Neuronal stem cell (in vitro differentiated cells): ENCODE measurements around the gene RAB39B.
"Not testable (repeated sequence)": the region's sequence is repeated elsewhere in the genome, so short reads cannot be mapped to it uniquely, and the experiment has no call there.

Source experiments
- DNase-seq: peaks from one replicate; pipeline ENCODE4 v3.0.0-alpha.2; 2013; ENCODE audit warnings: low spot score
- H2AFZ ChIP-seq: one replicate; pipeline ENCODE4 v1.6.1; 2013; ENCODE audit warnings: mild to moderate bottlenecking, low read length, inconsistent platforms
- H2AK5ac ChIP-seq: 2 replicates; pipeline ENCODE4 v1.6.1; 2013; ENCODE audit warnings: low read depth, mild to moderate bottlenecking, inconsistent platforms, low read length, moderate library complexity, mixed read lengths
- H2BK120ac ChIP-seq: 2 replicates; pipeline ENCODE4 v1.6.1; 2013; ENCODE audit warnings: low read depth, mild to moderate bottlenecking, inconsistent platforms, low read length, moderate library complexity, mixed read lengths
- H2BK12ac ChIP-seq: one replicate; pipeline ENCODE4 v1.6.1; 2013; ENCODE audit warnings: low read length, inconsistent platforms
- H2BK15ac ChIP-seq: 2 replicates; pipeline ENCODE4 v1.6.1; 2013; ENCODE audit warnings: mild to moderate bottlenecking, low read length, inconsistent platforms, mixed read lengths
- H2BK5ac ChIP-seq: one replicate; pipeline ENCODE4 v1.6.1; 2013; ENCODE audit warnings: inconsistent platforms, mild to moderate bottlenecking, low read length, moderate library complexity
- H3K14ac ChIP-seq: one replicate; pipeline ENCODE4 v1.6.1; 2013; ENCODE audit warnings: low read length, inconsistent platforms
- H3K18ac ChIP-seq: 2 replicates; pipeline ENCODE4 v1.6.1; 2013; ENCODE audit warnings: low read length, inconsistent platforms
- H3K23ac ChIP-seq: 2 replicates; pipeline ENCODE4 v1.6.1; 2013; ENCODE audit warnings: low read depth, mild to moderate bottlenecking, mixed read lengths, low read length, inconsistent platforms; ENCODE audit not compliant: poor library complexity
- H3K27ac ChIP-seq: replicated peaks from 3 replicates; pipeline ENCODE4 v1.5.1; 2013; ENCODE audit warnings: low read length, inconsistent platforms
- H3K27me3 ChIP-seq, 3 experiments: 2 replicates each; pipeline ENCODE4 v1.6.1; 2013; ENCODE audit warnings: low read length in 3 of 3, mild to moderate bottlenecking in 2 of 3, inconsistent platforms in 1 of 3, low read depth in 1 of 3, mixed read lengths in 1 of 3, moderate library complexity in 1 of 3; ENCODE audit not compliant: control insufficient read depth in 3 of 3, insufficient read depth in 3 of 3
- H3K36me3 ChIP-seq, 2 donors: replicated peaks in 1 of 2; 2 replicates each; pipeline ENCODE4 v1.6.1; 2013; ENCODE audit warnings: low read length in 2 of 2; ENCODE audit not compliant: control insufficient read depth in 2 of 2, insufficient read depth in 2 of 2
- H3K4ac ChIP-seq: 2 replicates; pipeline ENCODE4 v1.6.1; 2013; ENCODE audit warnings: inconsistent platforms, mild to moderate bottlenecking, low read length, moderate library complexity
- H3K4me1 ChIP-seq, 2 donors: 1 replicate in 1 of 2; 2 replicates in 1 of 2; pipeline ENCODE4 v1.6.1; 2013; ENCODE audit warnings: low read length in 2 of 2, low read depth in 1 of 2; ENCODE audit not compliant: control insufficient read depth in 2 of 2, insufficient read depth in 1 of 2
- H3K4me2 ChIP-seq: one replicate; pipeline ENCODE4 v1.6.1; 2013; ENCODE audit warnings: mild to moderate bottlenecking, low read length, inconsistent platforms; ENCODE audit not compliant: insufficient read depth, poor library complexity, severe bottlenecking
- H3K4me3 ChIP-seq, 2 donors: 2 replicates each; pipeline ENCODE4 v1.5.1; 2013; ENCODE audit warnings: low read length in 2 of 2, mild to moderate bottlenecking in 2 of 2, inconsistent platforms in 1 of 2, moderate library complexity in 1 of 2
- H3K79me1 ChIP-seq: one replicate; pipeline ENCODE4 v1.6.1; 2013; ENCODE audit warnings: low read depth, mild to moderate bottlenecking, inconsistent platforms, low read length, moderate library complexity
- H3K9ac ChIP-seq: one replicate; pipeline ENCODE4 v1.6.1; 2013; ENCODE audit warnings: mild to moderate bottlenecking, low read depth, low read length, inconsistent platforms; ENCODE audit not compliant: poor library complexity
- H3K9me3 ChIP-seq, 2 donors: replicated peaks in 1 of 2; 2 replicates each; pipeline versions ENCODE3 to v1.6.1; 2013; ENCODE audit warnings: low read length in 2 of 2, mild to moderate bottlenecking in 2 of 2, inconsistent platforms in 1 of 2, low read depth in 1 of 2, mixed read lengths in 1 of 2, moderate library complexity in 1 of 2; ENCODE audit not compliant: control insufficient read depth in 2 of 2, insufficient read depth in 1 of 2
- H4K8ac ChIP-seq: one replicate; pipeline ENCODE4 v1.6.1; 2013; ENCODE audit warnings: low read depth, mild to moderate bottlenecking, inconsistent platforms, low read length, moderate library complexity
- H4K91ac ChIP-seq: one replicate; pipeline ENCODE4 v1.6.1; 2013; ENCODE audit warnings: low read length, low read depth, mild to moderate bottlenecking, inconsistent platforms; ENCODE audit not compliant: poor library complexity
- WGBS, 2 donors: extraction: QIAGEN DNeasy Blood & Tissue Kit; methylation state at CpG; one replicate each; pipeline ENCODE4 v1.1.7; 2013; ENCODE audit warnings: missing lambda C conversion rate in 2 of 2, mixed read lengths in 1 of 2; ENCODE audit not compliant: insufficient read length in 2 of 2, insufficient replicate concordance in 1 of 2; ENCODE audit errors: extremely low coverage in 2 of 2; 5-methylcytosine and 5-hydroxymethylcytosine counted together

Gene RAB39B

DNA sequence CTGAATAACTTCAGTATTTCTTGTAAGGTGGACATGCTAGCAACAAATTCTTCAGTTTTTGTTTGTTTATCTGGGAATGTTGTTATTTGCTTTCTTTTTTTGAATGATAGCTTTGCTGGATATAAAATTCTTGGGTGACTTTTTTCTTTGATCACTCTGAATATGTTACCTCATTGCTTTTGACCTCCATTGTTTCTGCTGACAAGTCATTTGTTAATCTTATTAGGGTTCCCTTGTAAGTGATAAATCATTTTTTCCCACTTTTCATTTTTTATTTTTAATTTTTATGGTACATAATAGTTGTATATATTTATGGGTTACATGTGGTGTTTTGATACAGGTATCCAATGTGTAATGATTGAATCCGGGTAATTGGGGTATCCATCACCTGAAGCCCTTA lies 6.7 kb upstream of the RAB39B start:
- H4K91ac ChIP-seq, result no peak overlapping the region
- no peaks in the 10 kb centered on the region for H3K36me3 ChIP-seq
- no peak overlapping the region for H3K14ac ChIP-seq
- no peak overlapping the region for H2AK5ac ChIP-seq
- no peak overlapping the region for H3K9ac ChIP-seq
- no peak overlapping the region for H3K18ac ChIP-seq
- H3K27ac ChIP-seq, result no peak overlapping the region
- no peaks in the 10 kb centered on the region for H3K4me1 ChIP-seq
- no peaks in the 10 kb centered on the region for H3K79me1 ChIP-seq
- H2BK5ac ChIP-seq, result no peak overlapping the region
- no peak for DNase-seq
- no peak overlapping the region for H3K4me2 ChIP-seq
- no CpG with 5 or more reads among the region's 1 CpG for WGBS, 2 donors
- no peaks in the 10 kb centered on the region for H3K27me3 ChIP-seq
- no peak overlapping the region for H2BK120ac ChIP-seq
- no peak overlapping the region for H4K8ac ChIP-seq
- H3K4ac ChIP-seq, result no peak overlapping the region
- no peaks in the 10 kb centered on the region for H3K9me3 ChIP-seq
- no peak overlapping the region for H3K23ac ChIP-seq
- no peak overlapping the region for H2BK15ac ChIP-seq
- H2AFZ ChIP-seq, result no peak overlapping the region
- no peak overlapping the region for H2BK12ac ChIP-seq
- no peak overlapping the region for H3K4me3 ChIP-seq

DNA sequence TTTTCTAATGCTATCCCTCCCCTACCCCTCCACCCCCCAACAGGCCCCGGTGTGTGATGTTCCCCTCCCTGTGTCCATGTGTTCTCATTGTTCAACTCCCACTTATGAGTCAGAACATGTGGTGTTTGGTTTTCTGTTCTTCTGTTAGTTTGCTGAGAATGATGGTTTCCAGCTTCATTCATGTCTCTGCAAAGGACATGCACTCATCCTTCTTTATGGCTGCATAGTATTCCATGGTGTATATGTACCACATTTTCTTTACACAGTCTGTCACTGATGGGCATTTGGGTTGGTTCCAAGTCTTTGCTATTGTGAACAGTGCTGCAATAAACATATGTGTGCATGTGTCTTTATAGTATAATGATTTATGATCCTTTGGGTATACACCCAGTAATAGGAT lies 3.7 kb upstream of the RAB39B start:
- not testable (repeated sequence) for H3K79me1 ChIP-seq, H2BK15ac ChIP-seq, H3K27ac ChIP-seq, H3K27me3 ChIP-seq, H3K4me1 ChIP-seq, H3K14ac ChIP-seq, H2BK5ac ChIP-seq, H3K4me3 ChIP-seq, H2BK12ac ChIP-seq, H2BK120ac ChIP-seq, H2AK5ac ChIP-seq, H4K91ac ChIP-seq, H4K8ac ChIP-seq, H3K36me3 ChIP-seq, H2AFZ ChIP-seq, H3K23ac ChIP-seq, H3K4ac ChIP-seq, H3K4me2 ChIP-seq, DNase-seq, H3K18ac ChIP-seq, H3K9ac ChIP-seq, H3K9me3 ChIP-seq
- WGBS, 2 donors, result no CpG with 5 or more reads among the region's 1 CpG

GRCh38 chrX:155266439-155266838 lies 2.1 kb upstream of the RAB39B start:
- no peak overlapping the region for H4K91ac ChIP-seq
- H2BK15ac ChIP-seq, result no peak overlapping the region
- no peaks in the 10 kb centered on the region for H3K4me1 ChIP-seq
- no peaks in the 10 kb centered on the region for H3K36me3 ChIP-seq
- H3K27ac ChIP-seq, result no peak overlapping the region
- H2AK5ac ChIP-seq, result no peak overlapping the region
- no peak overlapping the region for H3K4me2 ChIP-seq
- no peak overlapping the region for H2AFZ ChIP-seq
- H2BK120ac ChIP-seq, result no peak overlapping the region
- no peak overlapping the region for H3K4me3 ChIP-seq
- no peaks in the 10 kb centered on the region for H3K9me3 ChIP-seq
- H3K23ac ChIP-seq, result no peak overlapping the region
- no peaks in the 10 kb centered on the region for H3K27me3 ChIP-seq
- WGBS, 2 donors, result no CpG with 5 or more reads among the region's 1 CpG
- H3K14ac ChIP-seq, result no peak overlapping the region
- no peak overlapping the region for H2BK5ac ChIP-seq
- H2BK12ac ChIP-seq, result no peak overlapping the region
- no peaks in the 10 kb centered on the region for H3K79me1 ChIP-seq
- no peak for DNase-seq
- no peak overlapping the region for H3K9ac ChIP-seq
- H4K8ac ChIP-seq, result no peak overlapping the region
- H3K4ac ChIP-seq, result no peak overlapping the region
- H3K18ac ChIP-seq, result no peak overlapping the region

DNA sequence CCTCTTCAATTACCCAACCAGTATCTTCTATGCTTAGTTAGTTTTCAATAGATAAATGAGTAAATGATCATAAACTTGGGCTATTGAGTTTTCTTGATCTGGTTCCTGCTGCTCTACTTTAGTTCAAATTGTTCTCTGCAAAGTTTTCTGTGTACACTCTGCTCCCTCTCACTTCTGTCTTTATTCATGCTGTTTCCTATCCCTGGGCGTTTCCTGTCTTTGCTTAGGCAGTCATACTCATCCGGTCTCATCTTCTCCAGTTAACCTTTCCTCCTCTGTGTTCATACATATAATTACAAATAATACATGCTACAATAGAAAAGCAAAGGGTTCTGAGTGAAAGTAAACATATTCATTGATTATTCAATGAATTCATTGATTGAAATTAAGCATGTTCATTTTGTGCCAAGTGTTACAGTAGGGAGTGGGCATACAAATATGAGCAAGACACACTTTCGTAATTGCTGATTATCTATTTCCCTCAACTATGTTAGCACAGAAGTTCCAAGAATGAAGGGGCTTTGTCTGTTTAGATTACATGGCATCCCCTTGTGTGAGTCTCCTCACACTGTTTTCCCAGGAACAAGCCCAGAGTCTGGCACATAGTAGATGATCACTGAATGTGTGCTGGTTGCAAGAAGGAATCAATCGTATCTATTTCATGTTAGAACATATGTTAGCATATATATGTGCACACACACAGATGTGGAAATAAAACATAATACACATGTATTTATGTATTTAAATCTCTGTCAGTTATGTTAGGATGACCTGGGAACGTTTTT lies 1.1 kb downstream of the RAB39B start:
- no CpG with 5 or more reads among the region's 5 CpGs for WGBS, 2 donors
- Histone ChIP-seq H2AK5ac (no peak overlapping the region), H3K14ac (no peak overlapping the region), H2BK12ac (no peak overlapping the region), H3K18ac (no peak overlapping the region), H3K4me1 (no peaks in the 10 kb centered on the region), H2BK5ac (no peak overlapping the region), H3K4ac (no peak overlapping the region), H3K4me3 (peak overlapping the region in 1 of 2 donors; percentile 60), H3K4me2 (no peak overlapping the region), H3K9me3 (no peaks in the 10 kb centered on the region), H2AFZ (peak overlapping the region; percentile 92), H3K79me1 (no peaks in the 10 kb centered on the region), H3K27ac (no peak overlapping the region), H2BK120ac (no peak overlapping the region), H3K23ac (no peak overlapping the region), H3K27me3 (no peaks in the 10 kb centered on the region), H4K91ac (no peak overlapping the region), H3K9ac (no peak overlapping the region), H2BK15ac (no peak overlapping the region), H4K8ac (no peak overlapping the region), H3K36me3 (peaks cover 2 to 11% of the 10 kb centered on the region in 2 donors)
- no peak for DNase-seq
